Left lung (tissue), 10 donors: Measurements from ENCODE around the gene NTMT2. TPM values are rescaled to one million over a fixed set of nuclear protein-coding genes. Genes with fewer than 3 reads are reported as not detected.
"Not testable (repeated sequence)": the region's sequence is repeated elsewhere in the genome, so short reads cannot be mapped to it uniquely, and the experiment has no call there.

Experiments
- ATAC-seq: fragments of 200-7000 bp; cut with Tn5 transposase; one replicate; pipeline ENCODE4 v1.9.1; 2020; ENCODE audit warnings: moderate library complexity
- DNase-seq, 4 donors: peaks; one replicate each; pipeline ENCODE4 v3.0.0-alpha.2; 2013 to 2020
- H3K27ac ChIP-seq, 2 donors: fragments of 200-600 bp; sonication (generic) in 1 of 2; one replicate each; pipeline versions ENCODE4 v1.5.0 to v1.8.0; 2020 to 2021
- H3K27me3 ChIP-seq, 2 donors: fragments of 200-600 bp; sonication (generic) in 1 of 2; one replicate each; pipeline versions ENCODE4 v1.5.0 to v1.8.0; 2020 to 2021
- H3K36me3 ChIP-seq, 2 donors: fragments of 200-600 bp; sonication (generic) in 1 of 2; one replicate each; pipeline versions ENCODE4 v1.5.0 to v1.8.0; 2020 to 2021
- H3K4me1 ChIP-seq, 2 donors: fragments of 200-600 bp; one replicate each; pipeline ENCODE4 v1.8.0; 2021
- H3K4me3 ChIP-seq, 2 donors: fragments of 200-600 bp; sonication (generic) in 1 of 2; one replicate each; pipeline versions ENCODE4 v1.5.0 to v1.8.0; 2020 to 2021; ENCODE audit warnings: mild to moderate bottlenecking in 1 of 2
- H3K9me3 ChIP-seq, 2 donors: fragments of 200-600 bp; sonication (generic) in 1 of 2; one replicate each; pipeline versions ENCODE4 v1.5.0 to v1.8.0; 2020 to 2021
- CTCF ChIP-seq, 2 donors: fragments of 200-600 bp; sonication (generic) in 1 of 2; IDR thresholded peaks; one replicate each; pipeline versions ENCODE4 v1.5.0 to v1.8.0; 2021; ENCODE audit warnings: antibody characterized with exemption in 2 of 2
- intact Hi-C, 2 donors: fragments of 100-400 bp; cut with DNase I; formaldehyde crosslinking; loops; one replicate each; pipeline versions ENCODE4 v1.11.2 to v1.14.2; 2022
- polyA plus RNA-seq, 6 donors: library from polyadenylated mRNA; unstranded; fragments of 120-200 nt; gene quantifications; one replicate each; pipeline ENCODE4 v1.2.1, GENCODE V29; 2013; ENCODE audit not compliant: insufficient read length in 6 of 6
- total RNA-seq, 2 donors: library from RNA; stranded (reverse); fragmentation: NEBNext Ultra II Directional; extraction: Animal tissue kit (Norgen Biotek cat#: 25700); gene quantifications; one replicate each; pipeline ENCODE4 v1.2.1, GENCODE V29; 2021
- donor health status: DM: no; HTN: yes; CAD: no.
- donor health status: DM: no; HTN: no; CAD: no.

NTMT2 gene
- total and polyA plus RNA-seq, 8 donors = not detected

DNA sequence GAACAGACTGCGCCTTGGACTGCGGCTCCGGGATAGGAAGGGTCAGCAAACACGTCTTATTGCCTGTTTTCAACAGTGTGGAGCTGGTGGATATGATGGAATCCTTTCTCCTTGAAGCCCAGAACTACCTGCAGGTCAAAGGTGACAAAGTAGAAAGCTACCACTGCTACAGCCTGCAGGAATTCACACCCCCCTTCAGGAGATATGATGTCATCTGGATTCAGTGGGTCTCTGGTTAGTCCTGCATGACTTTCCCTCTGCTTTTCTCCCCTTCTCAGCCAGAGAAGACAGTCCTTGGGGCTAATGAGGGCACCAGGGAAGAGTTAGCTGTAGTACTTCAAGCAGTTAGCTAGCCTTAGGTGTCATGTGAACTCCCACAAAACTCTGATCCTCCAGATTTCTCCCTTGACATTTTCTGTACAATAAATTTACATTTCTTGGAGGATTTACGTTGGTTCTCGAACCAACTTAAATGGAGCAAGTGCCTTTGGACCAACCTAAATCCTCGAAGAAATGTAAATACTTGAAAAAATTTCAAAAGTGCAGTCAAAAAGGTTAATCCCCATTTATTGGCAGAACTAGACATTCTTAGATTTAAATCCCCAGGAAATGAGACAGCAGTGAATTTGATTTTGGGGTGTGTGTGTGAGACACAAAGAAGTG lies 20.9 kb downstream of the NTMT2 start:
- intact Hi-C loops = no loop called here
- Histone ChIP-seq H3K9me3 (peaks cover 0 to 11% of the 10 kb centered on the region in 2 donors), H3K36me3 (no peaks in the 10 kb centered on the region), H3K4me3 (no peak overlapping the region), H3K27me3 (no peaks in the 10 kb centered on the region), H3K27ac (no peak overlapping the region), H3K4me1 (no peaks in the 10 kb centered on the region)
- no peak for TF ChIP-seq CTCF (IDR thresholded peaks at IDR 0.05)
- ATAC-seq (no peak), DNase-seq (no peak)

DNA sequence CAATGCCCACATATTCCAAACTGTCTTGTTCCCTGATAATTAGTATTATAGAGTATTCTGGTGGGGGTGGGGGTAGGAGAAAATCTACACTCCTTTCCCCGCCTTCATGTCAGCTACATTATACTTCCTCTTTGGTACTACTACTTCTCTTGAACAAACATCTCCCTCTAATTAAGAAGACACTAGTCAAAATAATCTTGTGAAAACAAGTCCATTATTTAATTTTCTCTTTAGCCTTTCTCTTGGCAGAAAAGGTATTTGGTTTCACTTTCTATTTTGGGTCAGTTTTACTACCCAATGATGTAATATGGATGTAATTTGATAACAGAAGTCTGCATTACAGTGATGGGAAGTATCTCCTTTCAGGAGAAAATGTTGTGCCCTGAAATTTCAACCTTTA lies 22.5 kb downstream of the NTMT2 start:
- TF ChIP-seq CTCF (IDR thresholded peaks at IDR 0.05) = no peak
- Histone ChIP-seq H3K4me3 (no peak overlapping the region), H3K27me3 (no peaks in the 10 kb centered on the region), H3K9me3 (peaks cover 0 to 11% of the 10 kb centered on the region in 2 donors), H3K4me1 (no peaks in the 10 kb centered on the region), H3K36me3 (no peaks in the 10 kb centered on the region), H3K27ac (peak overlapping the region in 1 of 2 donors; percentile 30)
- peak; percentile 52 for ATAC-seq
- no peak for DNase-seq
- intact Hi-C loops = no loop called here

GRCh38 chr1:170170513-170170912 lies 24.8 kb downstream of the NTMT2 start:
- H3K4me1 ChIP-seq, H3K27me3 ChIP-seq, H3K4me3 ChIP-seq, intact Hi-C loops, ATAC-seq, H3K27ac ChIP-seq, DNase-seq, H3K36me3 ChIP-seq: not testable (repeated sequence)
- peaks cover 0 to 11% of the 10 kb centered on the region in 2 donors for H3K9me3 ChIP-seq

GRCh38 chr1:170174395-170174794 lies 28.6 kb downstream of the NTMT2 start:
- no peak for TF ChIP-seq CTCF (IDR thresholded peaks at IDR 0.05)
- H3K4me1 ChIP-seq = no peaks in the 10 kb centered on the region
- no peaks in the 10 kb centered on the region for H3K27me3 ChIP-seq
- peaks cover 0 to 11% of the 10 kb centered on the region in 2 donors for H3K9me3 ChIP-seq
- ATAC-seq (no peak), DNase-seq (no peak)
- H3K27ac ChIP-seq = no peak overlapping the region
- no peak overlapping the region for H3K4me3 ChIP-seq
- no peaks in the 10 kb centered on the region for H3K36me3 ChIP-seq
- intact Hi-C loops = no loop called here

- Histone ChIP-seq H3K27ac (no peak overlapping the region), H3K9me3 (peaks cover 0 to 11% of the 10 kb centered on the region in 2 donors), H3K4me1 (no peaks in the 10 kb centered on the region), H3K4me3 (no peak overlapping the region), H3K36me3 (no peaks in the 10 kb centered on the region), H3K27me3 (no peaks in the 10 kb centered on the region)
- no peak for TF ChIP-seq CTCF (IDR thresholded peaks at IDR 0.05)
- ATAC-seq (no peak), DNase-seq (no peak)
- intact Hi-C loops = no loop called here
Observed at GRCh38 chr1:170175041-170175440, 29.3 kb downstream of the NTMT2 start.

DNA sequence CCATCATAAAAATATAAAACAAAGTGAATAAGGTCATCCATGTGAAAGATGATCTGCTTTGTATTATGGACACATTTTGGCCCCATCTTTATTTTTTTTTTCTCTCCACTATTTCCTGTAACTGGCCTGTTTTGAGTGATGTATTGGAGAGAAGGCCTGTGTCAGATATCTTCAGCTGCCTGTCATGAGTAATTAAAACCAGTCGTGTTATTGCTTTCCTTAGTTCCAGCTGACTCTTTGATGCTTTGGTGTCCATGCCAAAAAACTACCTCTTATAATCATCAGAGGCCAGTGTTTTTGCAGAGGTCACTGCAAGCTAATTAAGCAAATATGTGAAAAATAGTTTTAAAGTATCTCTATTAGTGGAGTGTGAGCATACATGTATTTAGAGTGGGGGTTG lies 29.7 kb downstream of the NTMT2 start:
- Histone ChIP-seq H3K9me3 (peaks cover 0 to 10% of the 10 kb centered on the region in 2 donors), H3K27me3 (no peaks in the 10 kb centered on the region), H3K4me1 (no peaks in the 10 kb centered on the region), H3K4me3 (no peak overlapping the region), H3K36me3 (no peaks in the 10 kb centered on the region), H3K27ac (no peak overlapping the region)
- no peak for ATAC-seq
- no peak for TF ChIP-seq CTCF (IDR thresholded peaks at IDR 0.05)
- no peak for DNase-seq
- intact Hi-C loops = no loop called here
